Sigmoid colon (tissue), 3 donors: ENCODE data around the gene HS3ST2.

Experiments
- CTCF ChIP-seq, 4 experiments: fragments of 450-650 bp in 3 of 4; fragments of 200-600 bp in 1 of 4; IDR thresholded peaks; one replicate each; pipeline ENCODE4 v1.5.1; 2016 to 2019; ENCODE audit warnings: antibody characterized with exemption in 4 of 4, mild to moderate bottlenecking in 3 of 4, moderate library complexity in 2 of 4
- POLR2A ChIP-seq, 2 donors: fragments of 450-650 bp; IDR thresholded peaks; one replicate each; pipeline ENCODE4 v1.6.1; 2016; ENCODE audit warnings: antibody characterized with exemption in 2 of 2, mild to moderate bottlenecking in 2 of 2, moderate library complexity in 2 of 2

DNA sequence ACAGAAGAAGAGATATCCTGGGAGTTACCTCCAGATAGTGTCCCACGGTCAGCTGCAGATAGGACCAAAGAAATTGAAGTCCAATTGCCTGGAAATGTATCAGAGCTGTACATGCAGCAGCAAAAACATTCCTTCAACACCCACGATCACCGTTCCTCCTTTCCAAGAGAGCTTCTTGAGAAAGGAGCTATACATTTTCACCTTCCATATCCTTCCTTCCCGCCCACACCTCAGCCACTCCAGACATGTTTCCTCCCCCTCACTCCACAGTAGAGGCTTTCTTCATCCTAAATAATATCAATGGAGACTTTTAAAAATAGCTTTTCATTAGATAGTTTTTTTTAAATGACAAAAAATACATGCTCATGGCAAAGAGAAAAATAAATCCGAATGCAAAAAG, 87.6 kb downstream of the HS3ST2 start:
- TF ChIP-seq CTCF (IDR thresholded peaks at IDR 0.05) (no peak), POLR2A (IDR thresholded peaks at IDR 0.05) (no peak)
